Endometrial microvascular endothelial cells (primary cell): ENCODE data around the gene FAM185A. TPM values are rescaled to one million over a fixed set of nuclear protein-coding genes. Genes with fewer than 3 reads are reported as not detected.
"Not testable (repeated sequence)": the region's sequence is repeated elsewhere in the genome, so short reads cannot be mapped to it uniquely, and the experiment has no call there.

Experiments used
- in situ Hi-C: cut with HindIII; loops from 2 replicates; pipeline ENCODE4 v1.10.0; 2017; ENCODE audit warnings: low sequenced_read_pairs, low pct_unique_long_range_greater_than_20kb; ENCODE audit errors: inconsistent ontology term
- total RNA-seq: library from RNA; depleted of rRNA; stranded (reverse); fragments of >200 nt; gene quantifications from one replicate; pipeline ENCODE4 v1.2.3, GENCODE V29; 2015; ENCODE audit errors: inconsistent ontology term

FAM185A gene
- total RNA-seq, result 14.2 TPM

DNA sequence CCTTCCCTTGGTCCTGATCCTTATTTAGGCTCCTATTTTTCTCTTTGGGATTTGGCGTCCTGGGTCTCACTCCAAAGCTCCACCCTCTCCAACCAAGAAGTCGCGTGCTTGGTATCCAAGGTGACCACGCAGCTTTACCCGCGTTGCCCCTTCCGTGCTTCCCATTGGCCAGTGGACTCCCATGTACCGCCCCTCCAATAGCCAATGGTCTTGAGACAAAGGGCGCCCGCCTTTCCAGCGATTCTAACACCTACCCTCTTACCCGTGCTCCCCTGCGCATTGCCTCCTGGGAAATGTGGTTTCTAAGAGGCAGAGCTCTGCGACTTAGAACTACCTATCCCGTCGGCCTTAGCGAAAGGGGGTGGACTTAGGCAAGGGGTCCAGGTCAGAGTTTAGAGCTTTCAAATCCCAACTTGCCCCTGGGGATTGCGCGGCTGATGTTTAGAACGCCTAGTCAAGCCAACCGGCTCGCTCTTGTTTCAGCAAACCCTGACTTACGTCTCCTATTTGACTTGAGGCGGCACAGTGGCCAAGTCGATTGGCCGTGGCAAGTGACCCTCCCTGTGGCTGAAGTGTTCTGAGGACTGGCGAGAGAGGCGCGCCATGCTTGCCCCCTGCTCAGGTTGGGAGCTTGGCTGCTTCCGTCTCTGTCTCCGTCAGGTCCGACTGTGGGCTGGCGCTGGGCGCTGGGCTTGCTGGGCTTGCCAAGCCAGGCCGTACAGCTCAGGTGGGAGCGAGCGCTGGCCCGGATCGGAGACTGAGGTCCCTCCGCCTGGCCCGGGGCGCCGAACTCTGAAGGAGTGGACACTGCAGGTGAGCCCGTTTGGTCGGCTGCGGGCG is at the start of gene FAM185A:
Gene FAM185A (plus strand): TSS at position 395 of the 840 bp plus-strand sequence. CDS start 209 bp downstream, at position 604.
- in situ Hi-C loops, result not testable (repeated sequence)

DNA sequence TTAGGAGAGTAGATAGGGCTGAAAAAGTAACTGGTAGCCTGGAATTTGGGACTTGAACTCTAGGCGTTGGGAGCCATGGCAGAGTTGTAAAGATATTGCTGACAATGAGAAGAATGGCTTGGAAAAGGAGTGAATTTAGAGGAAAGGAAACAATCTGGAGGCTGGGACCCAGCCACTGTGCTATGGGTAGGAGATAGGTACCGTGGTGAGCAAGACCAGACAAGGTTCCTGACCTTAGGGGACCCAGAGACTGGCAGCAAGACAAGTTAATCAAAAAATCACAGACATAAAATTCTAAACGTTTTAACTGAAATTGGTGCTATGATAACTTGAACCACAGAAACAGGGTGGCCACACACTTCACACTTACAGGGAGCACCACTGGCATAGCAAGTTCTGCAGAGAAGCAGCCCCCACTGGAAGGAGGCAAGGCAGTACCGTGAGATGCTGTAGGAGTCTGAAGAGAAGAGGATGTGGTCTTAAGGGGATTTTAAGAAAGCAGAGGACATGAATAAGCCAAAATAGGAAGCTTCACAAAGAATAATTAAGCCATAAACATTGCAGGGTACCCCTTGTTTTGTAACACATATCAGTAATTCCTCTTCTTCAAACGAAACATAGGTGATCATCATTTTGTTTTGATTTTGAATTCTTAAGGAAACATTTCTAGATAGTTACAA is 35.6 kb upstream of the FAM185A start:
- in situ Hi-C loops, result not testable (repeated sequence)

DNA sequence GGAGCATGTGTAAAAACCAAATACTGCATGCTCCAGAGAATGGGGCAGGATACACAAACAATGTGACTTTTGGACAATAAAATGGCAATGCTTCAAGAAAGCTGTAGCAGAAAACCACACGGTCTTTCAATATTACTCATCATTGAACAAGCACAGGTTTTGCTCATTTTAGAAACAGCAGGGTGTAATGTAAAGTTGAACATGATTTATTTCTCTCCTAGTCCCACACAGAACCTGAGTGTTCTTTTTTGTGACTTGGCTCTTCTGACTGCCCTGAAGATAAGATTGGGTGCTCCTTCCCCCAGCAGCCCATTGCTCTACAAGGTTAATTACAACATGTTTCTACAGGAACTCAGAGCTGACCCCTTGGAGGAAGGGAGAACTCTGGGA is 35.1 kb upstream of the FAM185A start:
- in situ Hi-C loops, result not testable (repeated sequence)

DNA sequence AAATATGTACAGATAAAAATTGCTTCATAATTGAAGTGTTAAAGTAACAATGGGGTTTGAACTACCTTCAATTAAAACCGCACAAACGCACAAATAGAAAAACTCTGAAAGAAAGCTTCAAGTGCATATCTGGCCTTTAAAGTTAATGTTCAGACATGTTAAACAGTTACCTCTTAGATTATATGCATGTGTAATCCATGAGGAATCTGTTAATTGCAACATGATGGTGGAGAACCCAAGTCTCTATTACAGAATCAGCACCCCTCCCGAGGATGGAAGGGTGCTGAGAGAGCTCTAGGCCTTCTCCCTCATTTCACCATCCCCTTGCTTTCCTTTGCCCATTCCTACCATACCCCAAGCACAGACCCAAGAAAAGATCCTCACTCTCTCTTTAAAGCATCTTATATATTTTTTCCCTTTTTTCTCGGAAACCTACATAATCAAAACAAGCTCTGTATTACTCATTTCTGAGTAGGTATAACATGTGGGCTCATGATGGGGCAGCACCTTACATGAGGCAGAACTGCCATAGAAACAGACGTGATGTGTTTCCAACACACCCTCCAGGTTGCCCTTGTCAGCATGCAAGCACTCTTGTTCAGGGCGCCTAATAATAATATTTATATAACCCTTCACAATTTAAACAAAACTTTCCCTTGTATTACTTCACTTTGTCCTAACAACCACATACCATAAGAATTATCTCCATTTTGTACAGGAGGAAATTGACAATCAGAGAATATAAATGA is 33.9 kb upstream of the FAM185A start:
- in situ Hi-C loops, result not testable (repeated sequence)

DNA sequence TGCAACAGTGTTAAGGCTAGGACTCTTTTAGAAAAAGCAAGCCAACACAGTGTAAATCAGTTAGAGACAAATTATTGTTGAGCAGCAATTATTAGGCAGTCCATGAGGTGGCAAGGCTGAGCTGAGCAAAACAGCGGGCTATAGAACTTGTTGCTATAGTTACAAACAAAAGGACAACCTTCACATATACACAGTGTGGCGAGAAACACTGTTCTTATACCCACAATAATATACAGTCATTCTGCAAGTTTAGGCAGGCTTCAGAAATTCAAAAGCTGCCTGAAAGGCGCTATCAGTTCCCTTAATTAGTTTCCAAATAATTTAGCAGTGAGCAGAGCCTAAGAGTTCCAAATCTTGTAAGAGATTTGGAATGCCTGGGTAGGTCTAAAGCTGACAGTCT is 33.1 kb upstream of the FAM185A start:
- in situ Hi-C loops, result not testable (repeated sequence)

DNA sequence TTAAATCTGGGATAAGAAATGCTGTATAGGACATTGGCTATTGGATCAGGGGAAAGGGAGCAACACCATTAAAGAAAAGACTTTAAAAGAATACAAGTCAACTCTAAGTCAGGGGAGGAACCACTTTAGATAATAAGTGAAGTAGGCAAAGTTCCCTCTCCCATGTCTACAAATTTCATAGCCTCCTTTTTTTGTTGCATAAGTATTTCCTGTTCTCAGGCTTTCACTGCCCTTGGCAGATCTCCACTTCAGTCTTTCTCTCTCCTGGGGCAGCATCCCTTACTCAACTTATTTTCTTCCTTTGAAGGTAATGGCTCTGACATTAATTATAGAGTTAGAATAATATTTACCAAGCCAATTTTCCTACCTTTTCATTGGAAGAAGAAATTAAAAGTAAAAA is 30.3 kb upstream of the FAM185A start:
- in situ Hi-C loops, result not testable (repeated sequence)

DNA sequence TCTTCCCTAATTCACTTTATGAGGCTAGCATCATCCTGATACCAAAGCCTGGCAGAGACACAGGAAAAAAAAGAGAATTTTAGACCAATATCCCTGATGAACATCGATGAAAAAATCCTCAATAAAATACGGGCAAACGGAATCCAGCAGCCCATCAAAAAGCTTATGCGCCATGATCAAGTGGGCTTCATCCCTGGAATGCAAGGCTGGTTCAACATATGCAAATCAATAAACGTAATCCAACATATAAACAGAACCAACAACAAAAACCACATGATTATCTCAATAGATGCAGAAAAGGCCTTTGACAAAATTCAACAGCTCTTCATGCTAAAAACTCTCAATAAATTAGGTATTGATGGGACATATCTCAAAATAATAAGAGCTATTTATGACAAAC is 22.6 kb upstream of the FAM185A start:
- in situ Hi-C loops, result not testable (repeated sequence)

DNA sequence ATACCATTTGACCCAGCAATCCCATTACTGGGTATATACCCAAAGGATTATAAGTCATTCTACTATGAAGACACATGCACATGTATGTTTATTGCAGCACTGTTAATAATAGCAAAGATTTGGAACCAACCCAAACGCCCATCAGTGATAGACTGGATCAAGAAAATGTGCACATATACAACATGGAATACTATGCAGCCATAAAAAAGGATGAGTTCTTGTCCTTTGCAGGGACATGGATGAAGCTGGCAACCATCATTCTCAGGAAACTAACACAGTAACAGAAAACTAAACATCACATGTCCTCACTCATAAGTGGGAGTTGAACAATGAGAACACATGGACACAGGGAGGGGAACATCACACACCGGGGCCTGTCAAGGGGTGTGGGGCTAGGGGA is 19.1 kb upstream of the FAM185A start:
- in situ Hi-C loops, result not testable (repeated sequence)

DNA sequence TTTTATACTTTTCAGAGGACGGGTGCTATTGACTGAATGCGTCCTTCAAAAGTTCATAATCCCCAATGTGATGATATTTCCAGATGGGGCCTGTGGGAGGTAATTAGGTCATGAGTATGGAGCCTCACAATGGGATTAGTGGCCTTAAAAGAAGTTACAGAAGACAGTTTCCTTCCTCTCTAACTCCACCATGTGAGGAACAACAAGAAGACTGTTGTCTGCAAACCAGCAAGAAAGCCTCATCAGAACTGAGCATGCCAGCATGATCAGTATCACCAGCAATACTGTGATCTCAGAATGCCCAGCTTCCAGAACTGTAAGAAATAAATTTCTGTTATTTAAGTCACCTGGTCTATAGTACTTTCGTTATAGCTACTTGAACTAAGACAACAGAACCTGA is 18.4 kb upstream of the FAM185A start:
- in situ Hi-C loops, result not testable (repeated sequence)

DNA sequence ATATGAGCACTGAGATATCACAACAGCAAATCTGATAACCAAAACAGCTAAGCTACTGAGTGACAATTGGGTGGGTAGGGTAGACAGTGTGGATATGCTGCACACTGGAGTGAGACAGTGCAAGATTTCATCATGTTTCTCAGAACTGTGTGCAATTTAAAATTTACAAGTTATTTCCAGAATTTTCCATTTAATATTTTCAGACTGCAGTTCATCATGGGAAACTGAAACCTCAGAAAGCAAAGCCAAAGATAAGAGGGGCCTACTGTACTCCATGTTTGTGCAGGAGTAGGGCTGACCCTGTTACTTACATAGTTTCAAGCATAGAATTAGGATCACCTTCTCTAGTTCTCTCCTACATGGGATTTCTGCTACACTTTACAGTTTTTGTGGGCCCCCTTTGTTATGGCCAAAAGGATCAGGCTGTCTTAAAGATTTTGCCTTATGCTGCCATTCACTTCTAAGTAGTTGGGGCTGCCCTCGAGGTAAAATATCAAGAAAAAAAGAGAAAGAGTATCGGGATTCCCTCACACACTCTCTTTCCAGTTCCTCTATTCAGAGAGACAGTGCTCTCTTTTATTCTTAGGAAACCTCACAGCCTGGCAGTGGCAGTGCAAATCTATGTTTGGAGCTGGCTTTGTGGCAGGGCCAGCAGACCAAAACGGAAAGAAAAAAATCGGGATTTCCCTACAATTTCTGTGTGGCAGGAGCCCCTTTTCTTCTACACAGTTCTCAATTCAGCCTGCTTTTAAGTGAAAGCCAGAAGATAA is 6.6 kb upstream of the FAM185A start:
- in situ Hi-C loops, result not testable (repeated sequence)

DNA sequence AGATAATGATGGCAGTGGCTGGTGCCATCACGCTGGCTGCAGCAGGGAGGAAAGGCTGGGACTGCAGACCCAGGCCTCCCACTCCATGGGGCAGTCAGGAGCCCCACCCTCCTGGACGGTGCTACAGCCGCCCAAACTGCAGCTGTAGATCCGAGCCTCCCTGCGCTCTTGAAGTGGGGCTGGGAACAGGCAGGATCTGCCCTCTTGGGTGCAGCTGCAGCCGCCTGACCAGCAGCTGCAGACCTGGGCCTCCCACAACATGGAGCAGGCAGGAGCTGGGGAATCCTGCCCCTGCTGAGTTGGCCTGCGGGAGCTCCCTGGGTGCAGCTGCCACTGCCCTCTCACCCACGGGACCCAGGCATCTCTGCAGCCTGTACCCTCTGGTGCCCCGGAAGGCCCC is 4.9 kb upstream of the FAM185A start:
- in situ Hi-C loops, result not testable (repeated sequence)

DNA sequence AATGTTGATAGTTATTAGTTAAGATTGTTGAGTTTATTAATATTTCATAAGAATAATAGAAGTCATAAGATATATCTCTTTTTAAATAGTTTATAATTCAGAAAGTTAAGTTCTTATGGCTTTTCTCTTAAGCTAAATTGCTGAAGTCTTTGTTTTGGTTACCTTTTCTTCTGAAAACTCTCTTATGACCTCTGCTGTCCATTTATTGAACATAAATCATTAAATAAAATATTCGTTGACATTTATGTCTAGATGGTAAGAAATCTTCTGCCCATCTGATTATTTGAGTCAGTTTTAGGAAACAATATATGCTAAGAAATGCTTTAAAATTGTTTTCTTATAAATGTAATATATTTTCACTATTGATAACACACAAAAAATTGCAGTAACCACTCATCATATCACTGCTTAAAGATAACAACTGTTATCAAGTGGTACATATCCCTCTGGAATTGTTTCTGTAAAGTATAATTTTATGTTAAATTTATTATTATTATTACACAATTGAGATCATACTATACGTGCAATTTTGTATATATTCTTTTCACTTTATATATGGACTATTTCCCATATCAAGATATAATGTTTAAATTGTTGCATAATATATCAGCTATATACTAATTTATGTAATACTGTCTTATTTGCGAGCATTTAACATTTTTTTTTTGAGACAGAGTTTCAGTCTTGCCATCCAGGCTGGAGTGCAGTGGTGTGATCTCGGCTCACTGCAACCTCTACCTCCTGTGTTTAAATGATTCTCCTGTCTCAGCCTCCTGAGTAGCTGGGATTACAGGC is 3.1 kb upstream of the FAM185A start:
- in situ Hi-C loops, result not testable (repeated sequence)

DNA sequence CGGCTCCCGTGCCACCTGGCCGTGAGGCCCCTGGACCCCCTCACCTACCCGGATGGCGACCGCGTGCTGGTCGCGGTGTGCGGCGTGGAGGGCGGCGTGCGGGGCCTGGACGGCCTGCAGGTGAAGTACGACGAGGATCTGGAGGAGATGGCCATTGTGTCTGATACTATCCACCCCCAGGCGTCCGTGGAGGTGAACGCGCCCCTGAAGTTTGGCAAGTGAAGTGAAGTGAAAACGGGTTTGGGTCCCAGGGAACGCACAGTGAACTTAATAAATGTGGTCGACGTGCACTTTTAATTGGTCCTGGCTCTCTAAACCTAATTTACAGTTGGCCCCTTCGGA is 617 bp downstream of the FAM185A start:
- in situ Hi-C loops, result not testable (repeated sequence)

DNA sequence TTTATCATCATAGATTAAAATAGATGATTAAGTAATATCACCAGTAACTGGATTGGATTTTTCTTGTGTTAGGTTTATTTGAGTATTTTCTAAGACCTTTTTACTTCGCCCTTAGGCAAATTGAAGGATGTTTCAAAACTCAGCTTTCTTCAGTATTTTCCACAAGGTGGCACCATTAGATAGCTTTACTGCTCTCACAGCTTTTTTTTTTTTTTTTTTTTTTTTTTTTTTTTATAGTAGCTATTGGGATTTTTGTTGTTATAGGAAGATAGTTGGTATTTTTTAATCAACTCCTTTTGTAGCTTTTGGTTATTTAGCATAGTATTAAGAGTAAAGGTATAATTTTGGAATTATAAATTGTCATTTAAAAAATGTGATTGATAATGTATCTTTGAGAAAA is 9.4 kb downstream of the FAM185A start:
- in situ Hi-C loops, result not testable (repeated sequence)

DNA sequence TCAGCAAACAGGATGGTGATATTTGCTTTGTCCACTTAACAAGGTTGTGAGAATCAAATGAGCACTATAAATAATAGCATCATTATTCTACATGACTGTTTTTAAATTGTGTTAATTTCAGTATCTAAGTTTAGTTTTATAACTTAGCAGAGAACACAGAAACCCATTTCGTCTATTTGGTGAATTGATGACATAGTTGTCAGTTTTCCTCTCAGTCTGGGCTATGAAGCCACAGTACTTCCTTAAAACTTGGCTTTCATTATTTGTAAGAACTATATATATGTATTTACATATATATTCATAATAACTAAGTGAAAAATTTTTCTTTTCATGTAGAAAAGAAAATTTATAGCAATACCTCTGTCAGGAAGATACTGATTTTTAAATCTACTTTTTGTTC is 11.1 kb downstream of the FAM185A start:
- in situ Hi-C loops, result not testable (repeated sequence)

DNA sequence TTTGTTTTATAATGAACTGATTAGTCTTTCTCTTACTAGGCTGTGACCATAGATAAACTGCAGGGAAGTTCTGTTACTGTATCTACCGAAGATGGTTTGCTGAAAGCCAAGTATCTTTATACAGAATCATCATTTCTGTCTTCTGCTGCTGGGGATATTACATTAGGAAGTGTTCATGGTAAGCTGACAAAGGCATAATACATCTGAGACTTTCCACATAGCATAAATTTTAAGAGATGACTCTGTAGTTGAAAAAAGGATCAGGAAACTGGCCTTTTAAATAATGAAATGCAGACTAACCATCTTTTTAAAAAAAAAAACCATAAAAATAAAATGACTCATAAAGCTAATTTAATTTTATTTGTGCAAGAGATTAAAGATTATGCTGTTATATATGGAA is 12.4 kb downstream of the FAM185A start:
- in situ Hi-C loops, result not testable (repeated sequence)

DNA sequence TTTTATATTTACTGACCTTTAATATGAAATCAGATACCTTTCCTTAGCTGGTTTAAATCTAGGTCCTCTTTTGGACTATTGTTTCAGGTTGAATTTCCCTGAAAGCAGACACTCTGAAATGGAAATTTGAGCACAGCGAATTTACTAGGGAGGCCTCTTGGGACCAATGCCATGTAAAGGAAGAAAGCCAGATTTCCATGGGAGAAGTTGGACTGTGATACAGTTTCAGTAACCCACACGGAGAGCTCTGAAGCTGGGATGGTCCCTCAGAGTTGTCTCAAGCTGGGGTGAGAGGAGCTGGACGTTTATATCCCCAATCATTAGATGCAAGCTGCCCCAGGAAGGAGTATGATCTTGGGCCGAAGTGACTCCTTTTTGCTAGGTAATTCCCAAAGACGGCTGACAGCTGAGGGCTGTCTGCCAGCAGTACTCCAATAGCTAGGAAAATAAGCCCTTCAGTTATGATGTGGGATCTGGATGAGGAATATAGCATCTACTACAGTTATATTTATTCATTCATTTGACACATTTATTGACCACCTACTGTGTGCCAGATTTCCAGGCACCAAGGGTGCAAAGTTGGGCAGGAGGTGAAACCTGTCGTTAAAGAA is 14.6 kb downstream of the FAM185A start:
- in situ Hi-C loops, result not testable (repeated sequence)

DNA sequence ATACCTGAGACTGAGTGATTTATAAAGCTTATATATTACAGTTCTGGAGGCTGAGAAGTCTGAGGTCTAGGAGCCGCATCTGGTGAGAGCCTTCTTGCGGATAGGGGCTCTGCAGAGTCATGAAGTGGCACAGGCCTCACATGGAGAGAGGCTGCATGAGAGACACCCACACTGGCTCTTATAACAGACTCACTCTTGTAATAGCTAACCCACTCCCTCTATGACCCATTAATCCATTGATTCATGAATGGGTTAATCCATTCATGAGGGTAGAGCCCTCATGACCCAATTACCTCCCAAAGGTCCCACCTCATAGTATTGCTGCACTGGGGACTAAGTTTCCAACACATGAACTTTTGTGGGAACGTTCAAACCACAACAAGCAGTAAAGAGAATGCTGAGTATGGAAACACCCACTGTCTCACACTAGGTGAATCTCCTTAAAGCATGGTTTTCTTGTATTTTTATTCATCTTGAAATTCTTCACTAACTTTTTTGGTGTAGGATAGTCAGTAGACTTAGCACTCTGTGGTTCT is 20.9 kb downstream of the FAM185A start:
- in situ Hi-C loops, result not testable (repeated sequence)
